CD4-positive, alpha-beta memory T cell (primary cell): Measurements from ENCODE around the gene RRP8. TPM values are rescaled to one million over a fixed set of nuclear protein-coding genes. Genes with fewer than 3 reads are reported as not detected.

ENCODE experiments used
- CTCF ChIA-PET: fragments of 350-600 bp; sonication (Branson Sonifier 250); formaldehyde crosslinking; loops from one replicate; lab custom pipeline; 2021; ENCODE audit warnings: inconsistent platforms; ENCODE audit not compliant: partially characterized antibody; lab: Charles Lee
- POLR2A ChIA-PET: fragments of 350-600 bp; sonication (Branson Sonifier 250); formaldehyde crosslinking; loops from one replicate; lab custom pipeline; 2021; ENCODE audit not compliant: partially characterized antibody; lab: Charles Lee
- DNase-seq, 5 donors: peaks; one replicate each; pipeline versions ENCODE4 v3.0.0 to v3.0.0-alpha.2; 2020 to 2022; ENCODE audit warnings: mixed read lengths in 1 of 5
- H3K27ac ChIP-seq: one replicate; pipeline ENCODE4 v1.7.0; 2013; ENCODE audit warnings: low read depth, low read length
- H3K27me3 ChIP-seq: 2 replicates; pipeline ENCODE4 v1.7.0; 2013; ENCODE audit warnings: mild to moderate bottlenecking, low read length, moderate library complexity; ENCODE audit not compliant: insufficient read depth
- H3K36me3 ChIP-seq: 2 replicates; pipeline ENCODE4 v1.7.0; 2013; ENCODE audit warnings: mild to moderate bottlenecking, low read length, moderate library complexity; ENCODE audit not compliant: insufficient read depth
- H3K4me1 ChIP-seq: 2 replicates; pipeline ENCODE4 v1.7.0; 2013; ENCODE audit warnings: mild to moderate bottlenecking, low read length, moderate library complexity; ENCODE audit not compliant: insufficient read depth
- H3K4me3 ChIP-seq, 2 donors: one replicate each; pipeline ENCODE4 v1.7.0; 2013; ENCODE audit warnings: low read length in 2 of 2, mild to moderate bottlenecking in 1 of 2
- H3K9me3 ChIP-seq, 2 donors: one replicate each; pipeline ENCODE4 v1.7.0; 2013; ENCODE audit warnings: low read length in 2 of 2, control low read depth in 1 of 2; ENCODE audit not compliant: control insufficient read depth in 1 of 2
- H3K27ac Mint-ChIP-seq, 7 donors: one replicate each; pipeline ENCODE4 v1.8.0; 2020 to 2021; ENCODE audit warnings: mixed read lengths in 7 of 7, mild to moderate bottlenecking in 6 of 7, inconsistent platforms in 3 of 7, moderate library complexity in 3 of 7
- H3K27me3 Mint-ChIP-seq, 2 donors: one replicate each; pipeline ENCODE4 v1.8.0; 2020 to 2021; ENCODE audit warnings: mixed read lengths in 2 of 2
- H3K36me3 Mint-ChIP-seq, 2 donors: one replicate each; pipeline ENCODE4 v1.8.0; 2020 to 2021; ENCODE audit warnings: mixed read lengths in 2 of 2, inconsistent platforms in 1 of 2, mild to moderate bottlenecking in 1 of 2
- H3K4me1 Mint-ChIP-seq, 4 donors: one replicate each; pipeline ENCODE4 v1.8.0; 2020 to 2021; ENCODE audit warnings: mixed read lengths in 4 of 4, mild to moderate bottlenecking in 1 of 4
- H3K4me3 Mint-ChIP-seq, 8 donors: one replicate each; pipeline ENCODE4 v1.8.0; 2020 to 2021; ENCODE audit warnings: mixed read lengths in 8 of 8, mild to moderate bottlenecking in 7 of 8, moderate library complexity in 6 of 8, inconsistent platforms in 3 of 8
- H3K9me3 Mint-ChIP-seq, 8 donors: one replicate each; pipeline ENCODE4 v1.8.0; 2020 to 2021; ENCODE audit warnings: mixed read lengths in 8 of 8, mild to moderate bottlenecking in 5 of 8, inconsistent platforms in 3 of 8, moderate library complexity in 1 of 8
- intact Hi-C: fragments of 100-400 bp; cut with micrococcal nuclease; formaldehyde crosslinking; loops from one replicate; pipeline ENCODE4 v1.15.1; 2023
- polyA plus RNA-seq, 2 donors: library from polyadenylated mRNA; unstranded; fragments of 300-500 nt; fragmentation: Illumina TruSeq; gene quantifications; one replicate each; pipeline ENCODE4 v1.2.3, GENCODE V29; 2021
- total RNA-seq, 2 experiments: library from RNA; stranded (reverse); gene quantifications; one replicate each; pipeline ENCODE4 v1.2.3, GENCODE V29; 2021

RRP8 gene
- total and polyA plus RNA-seq, 4 experiments from 2014 or later, result 19.5 to 36.0 (median 29.2) TPM

DNA sequence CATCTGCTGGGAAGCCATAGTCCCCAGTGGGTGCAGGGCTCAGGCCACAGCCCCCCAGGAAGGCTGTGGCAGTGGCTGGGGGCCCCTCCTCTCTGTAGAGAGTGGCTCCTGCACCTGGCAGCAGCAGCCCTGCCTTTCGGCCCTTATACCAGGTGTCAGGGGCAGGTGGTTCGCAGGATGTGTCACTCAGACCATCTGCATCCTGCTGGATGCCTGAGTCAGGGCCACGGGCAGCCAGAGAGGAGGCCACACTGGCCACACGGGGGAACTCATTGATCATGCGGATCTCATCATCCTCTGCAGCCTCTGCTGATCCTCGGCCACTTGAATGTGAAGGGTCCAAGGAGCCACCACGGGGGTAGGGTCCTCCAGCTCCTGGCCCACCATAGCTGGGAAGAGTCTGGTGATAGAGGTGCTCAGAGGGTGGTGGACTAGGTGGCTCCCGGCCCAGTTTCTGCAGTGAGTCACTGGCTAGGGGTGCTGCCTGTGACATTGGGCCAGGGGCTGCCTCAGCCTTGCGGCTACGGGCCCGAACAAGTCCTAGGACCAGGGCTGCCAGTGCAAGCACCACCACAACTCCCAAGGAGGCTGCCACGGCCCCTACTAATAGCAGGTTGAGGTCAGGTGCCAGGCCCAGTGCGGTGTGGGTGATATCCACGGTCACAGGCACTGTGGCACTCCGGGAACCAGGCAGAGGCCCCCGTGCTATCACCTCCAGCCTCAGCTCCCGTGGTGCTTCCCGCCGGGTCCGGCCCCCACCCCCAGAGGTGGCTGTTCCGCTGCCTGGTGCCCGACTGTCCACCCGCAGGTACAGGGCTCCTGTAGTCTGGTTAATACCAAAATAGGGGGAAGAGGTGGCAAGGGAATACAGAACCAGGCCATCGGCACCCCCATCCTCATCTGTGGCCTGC, 19.1 kb upstream of the RRP8 start:
- POLR2A ChIA-PET, result interaction anchor here (1.1 to 3.7 kb wide), 4 partner anchors 10 to 61 kb away, joined by 5 to 25 read pairs (median 12); partner anchors contain the start of genes MRPL17 and TAF10
- H3K27ac Mint-ChIP-seq, result no peak overlapping the region
- Histone ChIP-seq H3K27ac (no peak overlapping the region), H3K9me3 (no peaks in the 10 kb centered on the region), H3K4me1 (peaks cover 28% of the 10 kb centered on the region), H3K27me3 (no peaks in the 10 kb centered on the region), H3K36me3 (no peaks in the 10 kb centered on the region), H3K4me3 (no peak overlapping the region)
- H3K4me1 Mint-ChIP-seq, result peaks cover 3 to 8% (median 5%) of the 10 kb centered on the region in 4 donors
- CTCF ChIA-PET, result interaction anchor here (0.7 to 4.4 kb wide), 6 partner anchors 10 to 83 kb away, joined by 3 to 17 read pairs (median 4); partner anchors contain the start of genes MRPL17 and TAF10
- intact Hi-C loops, result no loop called here
- no peaks in the 10 kb centered on the region for H3K27me3 Mint-ChIP-seq
- H3K36me3 Mint-ChIP-seq, result peaks cover 0 to 8% of the 10 kb centered on the region in 2 donors
- DNase-seq, result no peak
- H3K4me3 Mint-ChIP-seq, result no peak overlapping the region
- no peaks in the 10 kb centered on the region for H3K9me3 Mint-ChIP-seq

DNA sequence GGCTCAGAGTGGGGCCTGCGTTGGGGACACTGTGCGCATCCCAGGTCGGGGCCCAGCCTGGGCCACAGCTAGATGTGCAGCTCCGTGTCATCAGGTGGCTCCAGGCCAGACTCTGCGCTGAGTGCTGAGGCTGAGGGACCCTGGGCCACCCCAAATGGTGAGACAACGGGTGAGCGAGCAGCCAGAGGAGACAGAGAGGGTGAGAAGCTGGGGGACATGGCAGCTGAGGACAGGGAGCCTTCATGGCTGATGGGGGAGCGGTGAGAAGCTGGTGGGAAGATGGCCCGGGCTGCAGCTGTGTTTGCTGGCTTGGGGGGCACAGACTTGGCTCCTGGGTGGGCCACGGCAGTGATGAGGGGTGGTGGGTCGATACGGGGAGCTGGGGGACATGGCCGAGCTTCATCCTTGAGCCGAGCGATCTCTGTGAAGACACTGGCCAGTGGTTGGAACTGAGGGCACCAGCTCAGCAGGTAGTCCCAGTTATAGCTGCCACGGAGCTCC, 18.3 kb upstream of the RRP8 start:
- no peak overlapping the region for H3K4me3 Mint-ChIP-seq
- peaks cover 29% of the 10 kb centered on the region for H3K4me1 ChIP-seq
- no peaks in the 10 kb centered on the region for H3K36me3 ChIP-seq
- peaks cover 0 to 8% of the 10 kb centered on the region in 2 donors for H3K36me3 Mint-ChIP-seq
- H3K4me3 ChIP-seq, result no peak overlapping the region
- no peak for DNase-seq
- no peaks in the 10 kb centered on the region for H3K9me3 ChIP-seq
- H3K27ac ChIP-seq, result no peak overlapping the region
- H3K27me3 Mint-ChIP-seq, result no peaks in the 10 kb centered on the region
- no peaks in the 10 kb centered on the region for H3K27me3 ChIP-seq
- ChIA-PET CTCF (interaction anchor here (0.7 to 4.4 kb wide), 7 partner anchors 9 to 84 kb away, joined by 3 to 17 read pairs (median 4); partner anchors contain the start of genes MRPL17 and TAF10), POLR2A (interaction anchor here (0.7 to 2.2 kb wide), 6 partner anchors 9 to 61 kb away, joined by 3 to 25 read pairs (median 4); partner anchors contain the start of genes MRPL17 and TAF10)
- peaks cover 0 to 7% (median 4%) of the 10 kb centered on the region in 4 donors for H3K4me1 Mint-ChIP-seq
- intact Hi-C loops, result no loop called here
- no peak overlapping the region for H3K27ac Mint-ChIP-seq
- H3K9me3 Mint-ChIP-seq, result no peaks in the 10 kb centered on the region

DNA sequence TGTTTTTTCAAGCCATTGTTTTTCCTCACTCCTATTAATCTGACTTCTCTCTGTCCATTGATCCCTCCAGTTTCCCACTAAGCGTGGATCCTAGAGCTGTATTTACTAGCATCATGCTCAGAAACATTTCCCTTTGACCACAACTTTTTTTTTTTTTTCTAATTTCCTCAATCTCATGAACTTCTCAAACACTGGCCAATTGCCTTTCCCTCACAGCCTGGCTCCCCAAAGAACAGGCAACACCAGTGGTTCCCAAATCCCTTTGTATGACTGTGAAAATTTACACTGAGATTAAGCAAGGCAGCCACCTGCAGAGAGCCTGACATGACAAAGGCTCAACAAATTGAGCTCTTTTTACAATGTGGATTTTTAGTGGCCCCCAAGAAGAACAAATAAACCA, 17.2 kb upstream of the RRP8 start:
- CTCF ChIA-PET, result interaction anchor here (1.1 to 4.4 kb wide), 5 partner anchors 8 to 63 kb away, joined by 4 to 17 read pairs (median 7); partner anchors contain the start of genes MRPL17 and TAF10
- Histone ChIP-seq H3K4me3 (no peak overlapping the region), H3K4me1 (peaks cover 29% of the 10 kb centered on the region), H3K9me3 (no peaks in the 10 kb centered on the region), H3K27ac (no peak overlapping the region), H3K36me3 (peaks cover 2% of the 10 kb centered on the region), H3K27me3 (no peaks in the 10 kb centered on the region)
- H3K4me3 Mint-ChIP-seq, result no peak overlapping the region
- POLR2A ChIA-PET, result interaction anchor here (0.9 to 2.2 kb wide), 6 partner anchors 8 to 54 kb away, joined by 3 to 25 read pairs (median 4); partner anchors contain the start of genes ILK and TAF10
- H3K36me3 Mint-ChIP-seq, result peaks cover 5 to 9% of the 10 kb centered on the region in 2 donors
- H3K9me3 Mint-ChIP-seq, result no peaks in the 10 kb centered on the region
- H3K27ac Mint-ChIP-seq, result no peak overlapping the region
- H3K27me3 Mint-ChIP-seq, result no peaks in the 10 kb centered on the region
- no peak for DNase-seq
- peaks cover 5 to 9% (median 7%) of the 10 kb centered on the region in 4 donors for H3K4me1 Mint-ChIP-seq
- intact Hi-C loops, result no loop called here

DNA sequence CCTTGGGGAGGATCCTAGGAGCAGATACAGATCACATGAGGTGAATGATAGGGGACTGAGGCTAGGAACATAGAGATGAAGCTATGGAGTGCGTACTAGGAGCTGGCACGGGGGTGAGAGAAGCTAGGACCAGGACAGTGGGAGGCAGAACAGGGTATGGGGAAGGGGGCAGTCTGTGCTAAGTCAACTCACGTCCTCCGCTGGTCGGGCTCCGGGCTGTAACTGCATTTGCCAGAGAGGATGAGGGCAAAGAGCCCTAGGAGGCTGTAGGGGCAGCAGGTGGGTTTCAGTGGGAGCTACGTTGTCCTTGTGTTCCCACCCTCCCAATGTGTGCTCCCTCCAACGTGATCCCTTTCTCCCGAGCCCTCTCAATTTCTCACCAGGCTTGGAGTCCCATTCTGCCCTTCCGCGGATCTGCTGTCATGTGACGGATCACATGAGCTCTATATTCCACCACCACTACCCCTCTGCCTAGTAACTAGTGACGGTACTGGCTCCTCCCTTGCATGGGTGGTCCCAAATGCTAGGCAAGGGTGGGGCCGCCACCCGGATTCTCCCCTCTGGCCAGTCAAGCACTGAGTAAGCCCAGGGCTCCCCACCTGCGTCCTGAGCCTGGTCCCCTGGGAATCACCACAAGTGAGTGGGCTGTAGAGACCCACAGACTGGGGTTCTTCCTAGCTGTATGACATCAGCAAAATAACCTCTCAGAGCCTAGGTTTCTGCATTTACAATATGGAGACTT, 15.8 kb upstream of the RRP8 start, which contains the start of gene TPP1:
TSS of gene TPP1 (minus strand) at position 419 of the 742 bp plus-strand sequence. CDS start at position 397, 22 bp downstream.
- Histone ChIP-seq H3K9me3 (no peaks in the 10 kb centered on the region), H3K27ac (peak within 1 kb of the TSS; percentile 90), H3K4me1 (peaks cover 29% of the 10 kb centered on the region), H3K4me3 (peak within 1 kb of the TSS; percentile 68 to 86), H3K27me3 (no peaks in the 10 kb centered on the region), H3K36me3 (peaks cover 10% of the 10 kb centered on the region)
- no peak within 1 kb of the TSS for H3K27ac Mint-ChIP-seq
- no peaks in the 10 kb centered on the region for H3K9me3 Mint-ChIP-seq
- POLR2A ChIA-PET, result interaction anchor here (0.7 to 5.2 kb wide), 31 partner anchors 9 to 216 kb away, joined by 3 to 132 read pairs (median 6); partner anchors contain the start of genes ARFIP2, DCHS1, ILK and MRPL17
- H3K4me3 Mint-ChIP-seq, result no peak within 1 kb of the TSS
- peaks cover 9 to 10% of the 10 kb centered on the region in 2 donors for H3K36me3 Mint-ChIP-seq
- peak; percentile 88 to 94 (median 91) for DNase-seq
- intact Hi-C loops, result loop anchor here (1.0 to 10.0 kb wide), 6 partner anchors 15 to 204 kb away; partner anchors contain the start of genes APBB1, DCHS1 and MRPL17
- CTCF ChIA-PET, result interaction anchor here (0.8 to 4.1 kb wide), 27 partner anchors 8 to 240 kb away, joined by 3 to 72 read pairs (median 6); partner anchors contain the start of genes ILK, MRPL17 and RRP8
- peaks cover 6 to 12% (median 9%) of the 10 kb centered on the region in 4 donors for H3K4me1 Mint-ChIP-seq
- no peaks in the 10 kb centered on the region for H3K27me3 Mint-ChIP-seq

DNA sequence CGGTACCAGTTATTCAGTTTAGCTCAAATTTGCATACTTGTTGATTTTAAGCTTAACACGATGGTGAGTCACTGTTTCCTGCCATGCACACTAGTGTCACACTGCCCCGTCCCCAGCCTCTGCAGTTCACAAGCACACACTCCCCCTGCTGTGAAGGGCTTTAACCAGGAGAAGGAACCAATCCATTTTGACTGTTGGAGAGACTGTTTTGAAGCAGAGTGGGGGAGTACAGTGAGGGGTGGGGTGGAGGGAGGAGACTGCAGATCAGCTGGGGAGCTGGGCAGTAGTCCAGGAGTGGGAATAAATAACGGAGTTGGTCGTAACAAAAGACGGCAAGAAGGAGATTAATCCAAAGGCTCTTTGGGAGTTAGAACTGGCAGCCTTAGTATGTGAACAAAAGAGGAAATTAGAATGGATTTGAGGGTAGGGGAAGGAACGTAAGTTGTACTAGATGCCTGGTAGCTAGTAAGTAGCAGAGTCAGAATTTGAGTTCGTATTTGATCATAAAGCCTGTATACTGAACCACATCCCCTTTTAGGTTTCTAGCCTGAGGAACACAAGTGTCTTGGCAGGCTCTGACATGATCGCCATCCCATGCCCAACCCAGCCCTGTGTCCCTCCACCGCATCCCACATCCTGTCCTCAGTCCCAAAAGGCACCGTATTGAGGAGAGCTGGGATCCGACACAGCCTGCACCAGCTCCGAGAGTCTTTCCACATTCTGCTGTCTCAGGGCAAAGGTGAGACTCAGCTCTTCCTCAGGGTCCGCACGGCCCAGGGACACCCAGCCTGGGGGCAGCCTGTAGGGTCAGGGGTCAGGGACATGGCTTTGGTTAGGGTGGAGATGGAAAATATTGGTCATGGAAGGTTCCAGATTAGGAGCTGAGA, 14.9 kb upstream of the RRP8 start:
- Mint-ChIP-seq H3K4me3 (no peak overlapping the region), H3K9me3 (no peaks in the 10 kb centered on the region), H3K27ac (no peak overlapping the region), H3K27me3 (no peaks in the 10 kb centered on the region), H3K36me3 (peaks cover 9 to 10% of the 10 kb centered on the region in 2 donors), H3K4me1 (peaks cover 6 to 12% (median 9%) of the 10 kb centered on the region in 4 donors)
- CTCF ChIA-PET, result interaction anchor here (0.7 to 4.1 kb wide), 34 partner anchors 9 to 240 kb away, joined by 3 to 72 read pairs (median 6); partner anchors contain the start of genes ARFIP2, ILK, MRPL17 and RRP8
- Histone ChIP-seq H3K9me3 (no peaks in the 10 kb centered on the region), H3K4me3 (peak overlapping the region; percentile 68 to 86), H3K27ac (peak overlapping the region; percentile 90), H3K36me3 (peaks cover 10% of the 10 kb centered on the region), H3K4me1 (peaks cover 32% of the 10 kb centered on the region), H3K27me3 (no peaks in the 10 kb centered on the region)
- intact Hi-C loops, result loop anchor here (1.0 to 10.0 kb wide), 6 partner anchors 14 to 204 kb away; partner anchors contain the start of genes APBB1, DCHS1 and MRPL17
- peak; percentile 36 to 92 (median 44) for DNase-seq
- POLR2A ChIA-PET, result interaction anchor here (0.6 to 5.2 kb wide), 34 partner anchors 10 to 216 kb away, joined by 3 to 132 read pairs (median 5); partner anchors contain the start of genes APBB1, ARFIP2, DCHS1 and ILK
